OCI-LY3 (cell line): ENCODE data around the gene BEND7.

Source experiments
- CTCF ChIP-seq: fragments of 200-600, 300-600 bp; sonication (generic); IDR thresholded peaks from 2 replicates; pipeline ENCODE4 v1.5.1; 2014; ENCODE audit warnings: antibody characterized with exemption, low read length, low read depth
- EZH2phosphoT487 ChIP-seq: fragments of 200-600 bp; shearing (Covaris generic); IDR thresholded peaks from 2 replicates; pipeline ENCODE4 v1.6.1; 2018; ENCODE audit warnings: antibody characterized with exemption, mixed run types, low read depth

GRCh38 chr10:13555884-13556510 lies 27.2 kb upstream of the BEND7 start:
- TF ChIP-seq CTCF (no peak), EZH2phosphoT487 (no peak)
